ENCODE results near the gene BCAR3. TPM values are rescaled to one million over a fixed set of nuclear protein-coding genes. Genes with fewer than 3 reads are reported as not detected.

The BCAR3 gene
- 21.3 and 21.7 TPM in 2 replicates for total RNA-seq

GRCh38 chr1:93681101-93681988 lies at the start of gene BCAR3:
Gene BCAR3 (minus strand): TSS chr1:93681837. CDS start chr1:93674930, 6,907 bp downstream.

Other genes starting within 250 kb of the BCAR3 start
- 7.3 and 12.9 TPM in 2 replicates for gene FNBP1L, start 233.7 kb downstream of the BCAR3 start, total RNA-seq
- gene DNTTIP2, start 197.4 kb upstream of the BCAR3 start, total RNA-seq: 21.2 and 27.8 TPM in 2 replicates
- 37.0 and 56.3 TPM in 2 replicates for gene GCLM, start 227.6 kb upstream of the BCAR3 start, total RNA-seq

Measured in smooth muscle cell of bladder (primary cell).